B cell (primary cell): ENCODE results near the gene GPR137C.

Experiments used
- EZH2 ChIP-seq: IDR thresholded peaks from 2 replicates; pipeline ENCODE4 v1.6.1; 2012; ENCODE audit warnings: borderline replicate concordance, low read depth, mild to moderate bottlenecking, moderate library complexity, low read length; ENCODE audit not compliant: insufficient read depth, poor library complexity, severe bottlenecking
- TF ChIP-seq, protein P1 (sequence below): fragments of 200-600 bp; IDR thresholded peaks from one replicate; pipeline ENCODE4 v1.8.0; 2022; ENCODE audit warnings: antibody characterized with exemption, mild to moderate bottlenecking

DNA sequence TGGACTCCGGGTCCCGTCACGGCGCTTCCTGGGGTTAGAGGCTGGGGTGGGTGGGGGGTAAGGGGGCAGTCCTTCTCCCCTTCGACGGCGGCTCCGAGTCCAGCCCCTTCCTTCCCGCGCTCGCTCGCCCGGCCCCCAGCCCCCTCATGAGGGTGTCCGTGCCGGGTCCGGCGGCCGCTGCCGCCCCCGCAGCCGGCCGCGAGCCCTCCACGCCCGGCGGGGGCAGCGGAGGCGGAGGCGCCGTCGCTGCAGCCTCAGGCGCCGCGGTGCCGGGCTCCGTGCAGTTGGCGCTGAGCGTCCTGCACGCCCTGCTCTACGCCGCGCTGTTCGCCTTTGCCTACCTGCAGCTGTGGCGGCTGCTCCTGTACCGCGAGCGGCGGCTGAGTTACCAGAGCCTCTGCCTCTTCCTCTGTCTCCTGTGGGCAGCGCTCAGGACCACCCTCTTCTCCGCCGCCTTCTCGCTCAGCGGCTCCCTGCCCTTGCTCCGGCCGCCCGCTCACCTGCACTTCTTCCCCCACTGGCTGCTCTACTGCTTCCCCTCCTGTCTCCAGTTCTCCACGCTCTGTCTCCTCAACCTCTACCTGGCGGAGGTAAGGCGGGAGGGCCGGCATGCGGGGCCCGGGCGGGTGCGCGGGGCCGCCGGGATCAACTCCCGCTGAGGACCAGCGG lies 500 bp downstream of the GPR137C start:
- TF ChIP-seq, protein P1, sequence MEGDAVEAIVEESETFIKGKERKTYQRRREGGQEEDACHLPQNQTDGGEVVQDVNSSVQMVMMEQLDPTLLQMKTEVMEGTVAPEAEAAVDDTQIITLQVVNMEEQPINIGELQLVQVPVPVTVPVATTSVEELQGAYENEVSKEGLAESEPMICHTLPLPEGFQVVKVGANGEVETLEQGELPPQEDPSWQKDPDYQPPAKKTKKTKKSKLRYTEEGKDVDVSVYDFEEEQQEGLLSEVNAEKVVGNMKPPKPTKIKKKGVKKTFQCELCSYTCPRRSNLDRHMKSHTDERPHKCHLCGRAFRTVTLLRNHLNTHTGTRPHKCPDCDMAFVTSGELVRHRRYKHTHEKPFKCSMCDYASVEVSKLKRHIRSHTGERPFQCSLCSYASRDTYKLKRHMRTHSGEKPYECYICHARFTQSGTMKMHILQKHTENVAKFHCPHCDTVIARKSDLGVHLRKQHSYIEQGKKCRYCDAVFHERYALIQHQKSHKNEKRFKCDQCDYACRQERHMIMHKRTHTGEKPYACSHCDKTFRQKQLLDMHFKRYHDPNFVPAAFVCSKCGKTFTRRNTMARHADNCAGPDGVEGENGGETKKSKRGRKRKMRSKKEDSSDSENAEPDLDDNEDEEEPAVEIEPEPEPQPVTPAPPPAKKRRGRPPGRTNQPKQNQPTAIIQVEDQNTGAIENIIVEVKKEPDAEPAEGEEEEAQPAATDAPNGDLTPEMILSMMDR: no peak
- no peak for TF ChIP-seq EZH2
